Subcutaneous abdominal adipose tissue (tissue), 5 donors: Measurements from ENCODE around the gene CRISPLD2.
"Not testable (repeated sequence)": the region's sequence is repeated elsewhere in the genome, so short reads cannot be mapped to it uniquely, and the experiment has no call there.

Experiments
- H3K27ac ChIP-seq: one replicate; pipeline ENCODE4 v1.7.0; 2013; ENCODE audit warnings: low read depth, mild to moderate bottlenecking, inconsistent platforms, low read length, moderate library complexity
- H3K27me3 ChIP-seq, 5 donors: one replicate each; pipeline ENCODE4 v1.7.0; 2013; ENCODE audit warnings: low read length in 5 of 5, inconsistent platforms in 1 of 5; ENCODE audit not compliant: control insufficient read depth in 5 of 5, insufficient read depth in 4 of 5
- H3K36me3 ChIP-seq, 5 donors: one replicate each; pipeline ENCODE4 v1.7.0; 2013; ENCODE audit warnings: low read length in 5 of 5; ENCODE audit not compliant: control insufficient read depth in 5 of 5, insufficient read depth in 5 of 5
- H3K4me1 ChIP-seq, 5 donors: one replicate each; pipeline ENCODE4 v1.7.0; 2013; ENCODE audit warnings: low read length in 5 of 5, mild to moderate bottlenecking in 3 of 5, moderate library complexity in 1 of 5; ENCODE audit not compliant: control insufficient read depth in 5 of 5, insufficient read depth in 5 of 5
- H3K4me3 ChIP-seq, 5 donors: one replicate each; pipeline ENCODE4 v1.7.0; 2013; ENCODE audit warnings: low read length in 5 of 5, low read depth in 1 of 5
- H3K9ac ChIP-seq, 5 donors: one replicate each; pipeline ENCODE4 v1.7.0; 2013; ENCODE audit warnings: low read length in 5 of 5, mild to moderate bottlenecking in 4 of 5, moderate library complexity in 3 of 5
- H3K9me3 ChIP-seq, 5 donors: one replicate each; pipeline ENCODE4 v1.7.0; 2013; ENCODE audit warnings: low read length in 5 of 5; ENCODE audit not compliant: control insufficient read depth in 5 of 5
- donor health status: healthy.
- donor health status: healthy.
- donor health status: healthy.
- donor health status: healthy.
- donor health status: healthy.

The CRISPLD2 gene

GRCh38 chr16:84827897-84828296 lies 8.1 kb downstream of the CRISPLD2 start:
- no peaks in the 10 kb centered on the region for H3K36me3 ChIP-seq
- H3K4me3 ChIP-seq, result no peak overlapping the region
- peaks cover 0 to 12% (median 4%) of the 10 kb centered on the region in 5 donors for H3K27me3 ChIP-seq
- no peak overlapping the region for H3K9ac ChIP-seq
- H3K27ac ChIP-seq, result no peak overlapping the region
- H3K9me3 ChIP-seq, result no peaks in the 10 kb centered on the region
- peaks cover 3 to 33% (median 25%) of the 10 kb centered on the region in 5 donors for H3K4me1 ChIP-seq

- Histone ChIP-seq H3K27me3 (peaks cover 0 to 8% (median 2%) of the 10 kb centered on the region in 5 donors), H3K9me3 (no peaks in the 10 kb centered on the region), H3K36me3 (no peaks in the 10 kb centered on the region), H3K4me3 (no peak overlapping the region), H3K27ac (no peak overlapping the region), H3K4me1 (peaks cover 3 to 36% (median 27%) of the 10 kb centered on the region in 5 donors), H3K9ac (no peak overlapping the region)
Measured at GRCh38 chr16:84828322-84828721, 8.5 kb downstream of the CRISPLD2 start.

GRCh38 chr16:84829168-84829965 lies 9.6 kb downstream of the CRISPLD2 start:
- H3K36me3 ChIP-seq, result no peaks in the 10 kb centered on the region
- peak overlapping the region in 2 of 5 donors; percentile 11 to 19 for H3K9ac ChIP-seq
- peaks cover 3 to 36% (median 27%) of the 10 kb centered on the region in 5 donors for H3K4me1 ChIP-seq
- H3K9me3 ChIP-seq, result no peaks in the 10 kb centered on the region
- peaks cover 0 to 7% (median 0%) of the 10 kb centered on the region in 5 donors for H3K27me3 ChIP-seq
- no peak overlapping the region for H3K4me3 ChIP-seq
- H3K27ac ChIP-seq, result no peak overlapping the region

GRCh38 chr16:84830765-84831384 lies 11.1 kb downstream of the CRISPLD2 start:
- H3K9ac ChIP-seq, result no peak overlapping the region
- H3K4me3 ChIP-seq, result no peak overlapping the region
- H3K27me3 ChIP-seq, result peaks cover 0 to 7% (median 0%) of the 10 kb centered on the region in 5 donors
- H3K27ac ChIP-seq, result no peak overlapping the region
- no peaks in the 10 kb centered on the region for H3K36me3 ChIP-seq
- peaks cover 3 to 39% (median 30%) of the 10 kb centered on the region in 5 donors for H3K4me1 ChIP-seq
- H3K9me3 ChIP-seq, result no peaks in the 10 kb centered on the region

GRCh38 chr16:84831728-84832127 lies 11.9 kb downstream of the CRISPLD2 start:
- H3K4me3 ChIP-seq, result not testable (repeated sequence)
- peak overlapping the region in 1 of 5 donors; percentile 13 for H3K9ac ChIP-seq

GRCh38 chr16:84832488-84833143 lies 12.8 kb downstream of the CRISPLD2 start:
- Histone ChIP-seq H3K9ac (peak overlapping the region in 3 of 5 donors; percentile 13 to 48 (median 44)), H3K36me3 (no peaks in the 10 kb centered on the region), H3K9me3 (no peaks in the 10 kb centered on the region), H3K4me3 (peak overlapping the region; percentile 45 to 70 (median 49)), H3K27ac (peak overlapping the region; percentile 54), H3K4me1 (peaks cover 3 to 37% (median 33%) of the 10 kb centered on the region in 5 donors), H3K27me3 (peaks cover 0 to 12% (median 0%) of the 10 kb centered on the region in 5 donors)

More at GRCh38 chr16:84831728-84832127, 11.9 kb downstream of the CRISPLD2 start:
- Histone ChIP-seq H3K27ac (peak overlapping the region; percentile 54), H3K4me1 (peaks cover 3 to 44% (median 36%) of the 10 kb centered on the region in 5 donors)
- H3K27me3 ChIP-seq, H3K9me3 ChIP-seq, H3K36me3 ChIP-seq: not testable (repeated sequence)

- Histone ChIP-seq H3K36me3 (no peaks in the 10 kb centered on the region), H3K27me3 (peaks cover 0 to 13% (median 0%) of the 10 kb centered on the region in 5 donors), H3K9me3 (no peaks in the 10 kb centered on the region), H3K4me1 (peaks cover 3 to 37% (median 33%) of the 10 kb centered on the region in 5 donors), H3K27ac (no peak overlapping the region), H3K9ac (peak overlapping the region in 1 of 5 donors; percentile 48), H3K4me3 (peak overlapping the region in 4 of 5 donors; percentile 45 to 70 (median 56))
Measured at GRCh38 chr16:84833144-84833500, 13.3 kb downstream of the CRISPLD2 start.

- Histone ChIP-seq H3K4me1 (peaks cover 3 to 36% (median 31%) of the 10 kb centered on the region in 5 donors), H3K27ac (no peak overlapping the region), H3K27me3 (peaks cover 0 to 20% (median 5%) of the 10 kb centered on the region in 5 donors), H3K9me3 (no peaks in the 10 kb centered on the region), H3K4me3 (no peak overlapping the region), H3K36me3 (peaks cover 0 to 4% (median 0%) of the 10 kb centered on the region in 5 donors), H3K9ac (no peak overlapping the region)
Measured at GRCh38 chr16:84833542-84834402, 14.0 kb downstream of the CRISPLD2 start.

GRCh38 chr16:84834403-84834772 lies 14.6 kb downstream of the CRISPLD2 start:
- H3K4me3 ChIP-seq, result no peak overlapping the region
- H3K9ac ChIP-seq, result no peak overlapping the region
- H3K36me3 ChIP-seq, result peaks cover 0 to 4% (median 0%) of the 10 kb centered on the region in 5 donors
- peaks cover 0 to 19% (median 7%) of the 10 kb centered on the region in 5 donors for H3K27me3 ChIP-seq
- no peak overlapping the region for H3K27ac ChIP-seq
- peaks cover 0 to 30% (median 25%) of the 10 kb centered on the region in 5 donors for H3K4me1 ChIP-seq
- no peaks in the 10 kb centered on the region for H3K9me3 ChIP-seq
